GM19452 (cell line): ENCODE results near the gene S1PR3.

Source experiments
- ATAC-seq: cut with Tn5 transposase; IDR thresholded peaks from one replicate; pipeline ENCODE4 v1.9.1; 2021; ENCODE audit not compliant: unreplicated experiment

S1PR3 gene

GRCh38 chr9:88990729-88991065 lies 571 bp upstream of the S1PR3 start:
- ATAC-seq, result no peak

GRCh38 chr9:88992556-88992955 lies 1.3 kb downstream of the S1PR3 start:
- no peak for ATAC-seq

- ATAC-seq, result no peak
Measured at GRCh38 chr9:88993327-88993726, 2.1 kb downstream of the S1PR3 start.

GRCh38 chr9:88993871-88994460 lies 2.7 kb downstream of the S1PR3 start:
- ATAC-seq, result no peak

GRCh38 chr9:88994469-88995199 lies 3.4 kb downstream of the S1PR3 start:
- ATAC-seq, result no peak

- no peak for ATAC-seq
Measured at GRCh38 chr9:88995200-88995577, 3.9 kb downstream of the S1PR3 start.

- no peak for ATAC-seq
Measured at GRCh38 chr9:88995627-88996026, 4.4 kb downstream of the S1PR3 start.

GRCh38 chr9:88996046-88996920 lies 5.0 kb downstream of the S1PR3 start:
- no peak for ATAC-seq

- ATAC-seq, result no peak
Measured at GRCh38 chr9:88996921-88997235, 5.6 kb downstream of the S1PR3 start.

GRCh38 chr9:88997646-88998045 lies 6.4 kb downstream of the S1PR3 start:
- ATAC-seq, result no peak

- ATAC-seq, result no peak
Measured at GRCh38 chr9:88998503-88998902, 7.2 kb downstream of the S1PR3 start.

GRCh38 chr9:88998911-88999310 lies 7.6 kb downstream of the S1PR3 start:
- ATAC-seq, result no peak

GRCh38 chr9:89000371-89000781 lies 9.1 kb downstream of the S1PR3 start:
- no peak for ATAC-seq

- ATAC-seq, result no peak
Measured at GRCh38 chr9:89000973-89001916, 10.0 kb downstream of the S1PR3 start.

GRCh38 chr9:89001917-89002540 lies 10.8 kb downstream of the S1PR3 start:
- no peak for ATAC-seq

GRCh38 chr9:89002987-89003386 lies 11.7 kb downstream of the S1PR3 start:
- ATAC-seq, result no peak

GRCh38 chr9:89005323-89005722 lies 14.1 kb downstream of the S1PR3 start:
- ATAC-seq, result no peak

- ATAC-seq, result no peak
Measured at GRCh38 chr9:89006267-89006666, 15.0 kb downstream of the S1PR3 start.

GRCh38 chr9:89006996-89007967 lies 16.0 kb downstream of the S1PR3 start:
- ATAC-seq, result no peak
